Measurements from ENCODE around the gene ITGB2.

Gene ITGB2

DNA sequence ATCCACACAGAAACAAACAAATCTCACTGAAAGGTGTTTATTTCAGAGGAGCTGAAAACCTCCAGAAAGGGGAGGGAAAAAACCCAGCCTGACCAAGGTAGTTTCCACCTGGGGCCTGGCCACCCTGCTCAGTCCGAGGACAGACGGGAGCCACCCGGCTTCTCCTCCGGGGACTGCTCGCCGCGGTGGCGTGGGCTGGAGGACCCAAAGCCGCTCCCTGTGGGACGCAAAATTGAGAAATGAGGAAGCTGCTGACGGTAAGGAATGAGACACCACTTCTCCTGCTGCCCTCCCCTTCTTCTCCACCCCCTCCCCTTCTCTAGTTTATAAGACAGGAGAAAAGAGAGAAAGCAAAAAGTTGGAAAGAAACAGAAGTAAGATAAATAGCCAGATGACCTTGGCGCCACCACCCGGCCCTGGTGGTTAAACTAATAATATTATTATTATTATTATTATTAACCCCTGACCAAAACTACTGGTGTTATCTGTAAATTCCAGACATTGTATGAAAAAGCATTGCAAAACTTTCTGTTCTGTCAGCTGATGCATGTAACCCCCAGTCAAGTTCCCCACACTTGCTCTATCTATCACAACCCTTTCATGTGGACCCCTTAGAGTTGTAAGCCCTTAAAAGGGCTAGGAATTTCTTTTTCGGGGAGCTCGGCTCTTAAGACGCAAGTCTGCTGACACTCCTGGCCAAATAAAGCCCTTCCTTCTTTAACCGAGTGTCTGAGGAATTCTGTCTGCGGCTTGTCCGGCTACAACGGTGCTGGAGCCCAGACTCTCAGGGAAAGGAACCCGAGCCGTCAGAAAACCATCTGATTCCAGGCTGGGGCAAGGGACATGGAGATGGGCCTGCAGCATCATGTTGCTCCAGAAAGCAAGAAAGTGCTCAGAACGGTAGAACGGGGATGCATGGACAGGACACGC, 12.5 kb downstream of the ITGB2 start:
- no peak for DNase-seq

DNA sequence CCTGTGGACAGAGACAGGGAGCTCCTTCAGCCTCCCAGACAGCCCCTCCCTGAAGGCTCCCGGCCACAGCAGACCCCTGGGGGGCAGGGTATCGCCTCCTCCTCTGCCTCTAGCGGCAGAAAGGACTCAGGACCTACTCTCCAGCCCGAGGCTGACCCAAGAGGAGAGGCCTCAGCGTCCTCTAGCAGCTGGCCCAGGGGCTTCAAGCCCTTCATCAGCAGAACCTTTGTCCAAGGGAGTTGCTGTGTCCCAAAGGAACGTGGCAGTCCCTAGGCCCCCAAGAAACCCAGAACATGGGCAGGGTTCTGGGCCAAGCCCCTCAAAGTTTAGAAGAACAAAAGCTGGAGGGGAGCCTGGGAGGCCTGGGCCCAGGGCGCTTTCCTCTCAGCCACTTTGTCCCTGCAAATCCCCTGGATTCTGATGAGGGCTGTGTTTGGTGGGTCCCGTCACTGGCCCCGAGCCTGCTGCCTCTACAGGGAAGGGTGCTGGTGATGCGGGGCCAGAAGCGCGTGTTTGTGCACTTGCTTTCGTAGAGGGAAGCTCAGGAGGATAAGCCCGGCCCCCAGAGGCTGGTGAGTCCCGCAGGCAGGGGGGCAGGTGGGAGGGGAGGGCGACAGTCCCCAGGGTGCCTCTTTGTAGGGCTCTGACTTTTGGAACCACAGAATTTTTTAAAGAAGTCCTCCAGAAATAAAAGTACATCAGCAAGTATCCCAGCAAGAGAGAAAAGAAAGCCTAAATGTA, 13.3 kb downstream of the ITGB2 start:
- DNase-seq, result no peak

DNA sequence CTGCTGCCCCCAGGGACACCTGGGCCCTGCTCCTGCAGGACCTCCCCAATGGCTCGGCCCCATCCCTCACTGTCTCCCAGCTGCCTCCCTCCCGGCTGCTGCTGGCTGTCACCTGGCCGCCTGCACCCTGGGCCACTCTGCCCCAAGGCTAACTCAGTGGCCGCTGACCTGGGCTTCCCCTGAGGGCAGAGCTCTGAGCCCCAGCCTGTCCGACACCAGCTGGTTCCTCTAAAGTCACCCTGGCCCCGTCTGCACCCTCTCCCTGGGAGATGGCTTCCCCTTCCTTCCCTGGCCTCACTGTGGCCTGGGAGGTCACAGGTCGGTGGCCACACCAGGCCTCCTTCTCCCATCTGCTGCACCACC, 15.0 kb downstream of the ITGB2 start:
- DNase-seq, result no peak

DNA sequence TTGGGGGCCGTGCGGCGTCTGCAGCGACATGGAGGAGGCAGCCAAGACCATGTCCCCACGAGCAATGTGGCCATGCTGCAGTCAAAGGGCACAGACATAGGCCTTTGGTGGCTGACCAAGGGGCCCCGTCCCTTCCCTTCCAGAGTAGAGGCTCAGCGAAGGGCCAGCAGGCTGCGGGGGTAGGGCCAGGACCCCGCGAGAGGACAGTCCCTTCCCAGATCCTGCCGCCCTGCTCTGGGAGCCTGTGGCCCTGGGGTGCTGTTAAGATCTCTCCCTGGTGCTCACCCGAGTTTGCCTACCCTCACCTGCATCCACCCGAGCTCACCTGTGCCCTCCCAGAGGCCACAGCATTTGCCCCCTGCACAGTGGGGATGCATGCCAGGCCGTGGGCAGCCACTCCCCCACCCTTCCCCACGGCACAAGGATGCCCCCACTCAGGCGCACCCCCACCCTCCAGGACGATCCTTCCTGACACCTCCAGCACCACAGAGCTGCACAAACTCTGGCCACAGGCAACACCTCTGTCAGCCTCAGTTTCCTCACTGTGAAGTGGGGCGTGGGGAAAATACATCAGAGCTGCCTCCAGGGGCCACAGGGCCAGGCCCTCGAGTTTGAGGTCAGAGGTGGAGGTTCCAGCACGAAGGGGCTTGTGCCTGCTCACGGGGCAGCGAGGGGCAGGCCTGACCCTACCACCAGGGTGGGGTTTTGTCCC, 15.5 kb downstream of the ITGB2 start:
- no peak for DNase-seq

DNA sequence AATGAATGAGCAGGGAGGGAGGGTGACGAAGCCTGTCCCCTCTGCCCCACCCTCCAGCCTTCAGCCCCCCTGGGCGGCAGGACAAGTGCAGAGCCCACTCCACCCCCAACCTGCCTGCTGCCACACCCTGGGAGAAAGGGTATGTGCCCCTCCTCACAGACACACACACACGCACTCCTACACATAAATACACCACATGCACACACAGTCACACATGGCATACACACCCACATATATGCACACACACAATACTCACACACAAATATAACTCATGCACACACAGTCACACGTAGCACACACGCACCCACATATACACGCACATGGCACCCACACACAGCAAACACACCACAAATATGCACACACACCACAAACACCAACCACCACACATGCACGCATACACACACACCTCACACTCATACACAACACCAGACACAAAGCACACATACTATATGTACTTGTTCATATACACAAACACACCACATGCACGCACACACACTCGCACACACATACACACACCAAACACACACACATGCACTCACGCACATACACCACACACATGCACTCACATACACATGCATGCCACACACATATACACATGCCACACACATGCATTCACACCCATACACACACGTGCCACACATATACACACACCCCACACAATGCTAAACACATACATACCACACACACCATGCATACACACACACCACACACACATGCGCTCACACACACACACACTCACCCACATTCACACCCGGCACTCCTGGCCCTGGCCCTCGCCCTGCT, 16.4 kb downstream of the ITGB2 start:
- no peak for DNase-seq

DNA sequence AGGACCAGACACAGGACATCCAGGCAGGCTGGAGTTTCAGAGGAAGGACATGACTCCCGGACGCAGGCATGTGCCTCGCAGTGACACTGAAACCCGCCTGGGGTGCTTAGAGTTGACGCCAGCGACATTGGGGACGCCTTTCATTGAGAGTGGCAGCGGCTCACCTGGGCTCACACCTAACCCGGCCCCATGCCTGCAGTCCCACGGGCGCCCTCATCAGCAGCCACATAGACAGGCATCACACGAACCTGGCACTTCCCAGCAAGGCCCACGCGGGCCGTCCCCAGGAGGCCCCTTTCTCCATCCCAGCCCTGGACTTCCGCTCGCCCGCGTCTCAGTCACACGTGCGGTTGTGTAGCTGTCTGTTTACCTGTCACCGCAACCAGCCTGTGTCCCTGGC, 17.0 kb downstream of the ITGB2 start:
- DNase-seq, result no peak

DNA sequence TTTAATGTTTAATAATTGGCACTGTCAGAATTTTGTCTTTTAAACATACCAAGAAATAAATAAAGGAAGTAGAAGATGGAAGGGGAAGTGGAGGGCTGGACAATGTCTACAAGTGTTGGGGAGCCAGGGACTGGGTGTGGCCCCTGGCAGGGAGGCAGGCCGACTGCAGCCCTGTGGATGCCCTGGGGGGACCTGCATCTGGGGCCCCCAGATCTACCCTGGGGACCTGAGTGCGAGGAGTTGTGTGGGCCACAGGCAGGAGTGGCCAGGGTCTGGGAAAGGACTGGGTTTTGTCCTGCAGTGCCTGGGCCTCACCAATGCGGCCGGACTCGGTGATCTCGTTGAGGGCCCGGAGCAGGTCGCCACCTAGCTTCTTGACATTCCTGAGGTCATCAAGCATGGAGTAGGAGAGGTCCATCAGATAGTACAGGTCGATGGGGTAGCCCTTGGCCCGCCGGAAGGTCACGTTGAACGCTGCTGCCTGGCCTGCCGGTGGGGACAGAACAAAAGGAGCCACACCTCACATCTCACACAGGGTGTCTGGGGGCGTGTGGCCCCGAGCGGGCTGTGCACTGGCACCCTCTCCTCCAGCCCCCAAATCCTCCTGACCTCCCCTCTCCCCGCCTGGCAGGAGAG, 17.5 kb downstream of the ITGB2 start:
- DNase-seq, result no peak

DNA sequence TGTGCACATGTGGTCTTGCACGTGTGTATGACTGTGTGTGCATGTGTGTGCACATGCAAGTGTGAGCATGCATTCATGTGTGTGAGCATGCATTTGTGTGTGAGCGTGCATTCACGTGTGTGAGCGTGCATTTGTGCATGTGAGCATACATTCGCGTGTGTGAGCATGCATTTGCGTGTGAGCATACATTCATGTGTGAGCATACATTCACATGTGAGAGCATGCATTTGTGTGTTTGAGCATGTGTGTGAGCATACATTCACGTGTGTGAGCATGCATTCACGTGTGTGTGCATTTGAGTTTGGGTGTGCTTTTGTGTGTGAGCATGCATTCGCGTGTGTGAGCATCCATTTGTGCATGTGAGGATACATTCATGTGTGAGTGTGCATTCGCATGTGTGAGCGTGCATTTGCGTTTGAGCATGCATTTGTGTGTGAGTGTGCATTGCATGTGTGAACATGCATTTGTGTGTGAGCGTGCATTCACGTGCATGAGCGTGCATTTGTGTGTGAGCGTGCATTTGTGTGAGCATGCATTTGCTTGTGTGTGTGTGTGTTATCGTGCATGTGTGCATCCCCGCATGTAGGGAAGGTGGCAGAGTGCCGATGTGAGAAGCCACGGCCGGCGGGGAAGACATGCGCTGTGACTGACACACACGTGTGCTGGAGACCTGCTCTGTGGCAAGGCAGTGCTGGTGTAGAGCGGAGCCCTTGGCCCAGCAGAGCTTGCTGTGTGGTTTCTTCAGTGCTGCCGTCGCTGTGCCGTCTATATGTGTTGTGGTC, 18.2 kb downstream of the ITGB2 start:
- DNase-seq, result no peak

DNA sequence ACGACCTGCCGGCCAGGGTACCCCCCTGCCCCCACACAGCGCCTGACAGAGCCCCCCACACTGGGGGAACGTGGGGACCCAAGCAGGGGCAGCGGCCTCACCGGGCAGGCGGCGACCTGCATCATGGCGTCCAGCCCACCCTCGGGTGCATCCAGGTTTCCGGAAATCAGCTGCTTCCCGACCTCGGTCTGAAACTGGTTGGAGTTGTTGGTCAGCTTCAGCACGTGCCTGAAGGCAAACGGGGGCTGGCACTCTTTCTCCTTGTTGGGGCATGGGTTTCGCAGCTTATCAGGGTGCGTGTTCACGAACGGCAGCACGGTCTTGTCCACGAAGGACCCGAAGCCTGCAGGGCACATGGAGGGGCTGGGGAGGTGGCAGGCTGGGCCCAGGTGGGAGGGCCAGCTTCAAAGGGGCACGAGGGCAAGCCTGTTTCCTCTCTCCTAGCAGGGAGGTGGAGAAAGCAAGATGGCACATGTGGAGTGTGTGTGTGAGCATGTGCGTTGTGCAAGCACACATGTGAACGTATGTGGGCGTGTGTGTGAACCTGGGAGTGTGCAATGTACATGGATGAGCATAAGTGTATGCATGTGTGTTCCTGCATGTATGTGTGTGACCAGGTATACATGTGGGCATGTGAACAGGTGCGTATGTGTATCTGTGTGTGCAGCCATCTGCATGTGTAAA, 19.2 kb downstream of the ITGB2 start:
- no peak for DNase-seq

DNA sequence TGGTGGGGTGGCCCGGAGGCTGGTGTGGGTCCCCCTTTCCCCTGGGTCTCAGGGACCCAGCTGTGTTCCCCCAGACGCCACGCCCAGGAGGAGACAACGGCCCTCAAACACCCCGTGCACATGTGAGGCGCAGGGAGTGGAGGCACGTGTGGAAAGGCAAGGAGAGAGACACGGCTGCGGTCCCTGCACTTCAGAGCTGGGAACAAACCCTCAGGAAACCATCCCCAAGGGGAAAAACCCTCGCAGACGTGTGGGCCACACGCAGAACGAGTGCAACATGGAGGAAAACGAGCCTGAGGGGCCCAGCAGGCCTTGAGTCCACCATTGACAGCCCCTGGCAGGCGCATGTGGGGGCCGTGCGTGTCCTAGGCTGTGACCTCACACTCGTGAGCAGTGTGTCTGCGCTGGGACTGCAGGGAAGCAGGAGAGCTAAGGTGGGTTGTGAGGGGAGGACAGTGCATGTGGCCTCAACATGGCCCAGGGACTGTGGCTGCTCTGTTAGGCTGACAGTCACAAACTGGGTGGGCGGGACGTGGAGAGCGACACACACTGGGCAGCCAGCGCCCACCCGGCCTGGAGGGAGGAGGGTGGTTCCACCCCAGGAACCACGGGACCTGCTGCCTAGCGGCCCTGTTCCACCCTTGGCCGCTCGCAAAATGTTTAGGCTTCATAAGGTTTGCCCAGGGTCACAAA, 20.0 kb downstream of the ITGB2 start:
- no peak for DNase-seq

DNA sequence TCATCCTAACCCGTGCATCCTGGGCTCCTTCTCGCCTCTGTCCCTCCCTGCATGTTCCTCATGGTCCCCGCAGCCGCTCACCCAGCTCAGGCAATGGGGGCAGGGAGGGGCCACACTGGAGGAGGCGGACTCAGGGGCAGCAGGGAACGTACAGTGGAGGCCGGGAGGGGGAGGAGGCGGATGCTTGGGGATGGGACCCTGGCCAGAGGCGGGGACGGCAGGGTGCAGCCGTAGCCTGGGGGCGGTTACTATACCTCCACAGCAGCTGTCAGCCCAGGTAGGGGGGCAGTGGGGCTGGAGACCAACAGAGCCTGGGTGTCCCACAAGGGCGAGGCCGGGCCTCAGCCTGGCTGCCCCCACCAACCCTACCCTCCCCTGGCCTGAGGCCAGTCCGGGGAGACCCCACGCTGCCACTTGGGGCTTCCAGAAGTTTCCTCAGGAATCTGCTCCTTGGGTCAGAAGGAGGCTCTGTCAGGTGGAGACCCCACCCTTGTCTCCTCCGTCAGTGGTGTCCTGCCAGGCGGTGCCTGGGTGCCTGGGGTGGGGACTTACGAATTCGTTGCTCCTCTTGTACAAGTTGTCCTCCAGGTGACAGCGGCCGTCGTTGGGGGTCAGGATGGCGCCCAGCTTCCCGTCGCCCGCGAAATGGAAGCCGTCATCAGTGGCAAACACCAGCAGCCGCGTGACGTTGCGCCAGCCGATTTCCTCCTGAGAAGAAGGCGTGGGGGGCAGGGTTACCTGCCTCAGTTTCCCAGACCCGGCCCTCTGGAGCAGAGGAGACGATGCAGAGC, 20.7 kb downstream of the ITGB2 start:
- DNase-seq, result no peak

DNA sequence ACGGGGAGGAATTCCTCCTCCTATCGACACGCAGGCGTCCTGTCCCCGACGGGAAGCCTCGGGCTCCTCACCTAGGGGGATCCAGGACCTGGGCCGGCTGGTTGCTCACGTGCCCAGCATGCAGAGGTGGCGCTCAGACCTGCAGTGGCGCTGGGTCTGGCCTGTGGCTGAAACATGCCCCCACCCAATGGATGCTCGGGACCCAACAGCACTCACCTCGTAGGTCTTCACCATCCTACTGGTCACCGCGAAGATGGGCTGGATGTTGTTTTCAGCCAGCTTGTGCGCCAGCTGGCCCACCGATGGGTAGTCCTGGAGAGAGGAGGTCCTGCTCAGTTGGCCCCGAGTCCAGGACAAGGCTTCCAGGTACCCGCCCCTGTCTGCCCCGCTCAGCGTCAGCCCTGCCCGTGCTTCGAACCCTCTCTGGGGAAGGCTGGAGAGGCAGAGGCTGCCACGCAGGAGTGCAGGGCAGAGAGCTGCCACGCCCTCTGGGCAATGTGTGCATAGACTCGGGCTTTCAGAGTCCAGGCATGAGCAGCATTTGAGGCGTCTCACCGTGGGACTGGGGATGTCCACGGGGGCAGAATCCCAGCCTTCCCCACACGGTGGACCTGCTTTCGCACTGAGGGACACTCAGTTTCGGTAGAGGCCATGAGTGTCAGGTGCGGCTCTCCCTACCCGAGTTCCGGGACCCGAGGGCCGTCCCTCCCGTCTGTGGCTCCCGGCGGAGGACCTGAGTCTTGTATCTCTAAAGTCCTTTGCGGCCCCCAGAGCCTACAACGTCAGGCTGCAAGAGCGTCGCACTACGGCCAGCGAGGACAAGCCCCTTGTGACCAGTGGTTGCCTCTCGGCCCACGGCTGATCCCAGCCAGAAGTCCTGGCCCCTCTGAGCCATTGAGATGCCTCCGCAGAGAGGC, 21.6 kb downstream of the ITGB2 start:
- no peak for DNase-seq

DNA sequence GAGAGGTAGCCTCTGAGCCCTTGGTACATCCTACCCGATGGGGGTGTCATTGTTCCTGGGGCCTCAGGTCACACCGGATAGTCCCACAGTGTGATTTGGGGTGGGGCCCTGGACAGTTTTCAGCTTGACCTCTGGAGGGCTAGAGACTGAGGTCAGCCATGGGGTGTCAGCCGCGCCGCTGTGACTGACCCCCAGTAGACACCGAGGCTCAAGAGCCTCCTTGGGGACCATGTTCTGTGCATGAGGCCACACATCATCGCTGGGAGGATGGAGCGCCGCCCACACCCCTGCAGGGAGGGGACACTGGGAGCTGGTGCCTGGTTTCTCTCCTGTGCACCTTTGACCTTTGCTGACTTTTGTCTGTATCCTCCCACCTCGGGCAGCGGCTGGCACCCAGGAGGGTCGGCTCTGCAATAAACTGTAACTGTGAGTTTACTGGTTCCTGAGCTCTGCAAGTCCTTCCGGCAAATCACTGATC, 22.6 kb downstream of the ITGB2 start:
- no peak for DNase-seq

DNA sequence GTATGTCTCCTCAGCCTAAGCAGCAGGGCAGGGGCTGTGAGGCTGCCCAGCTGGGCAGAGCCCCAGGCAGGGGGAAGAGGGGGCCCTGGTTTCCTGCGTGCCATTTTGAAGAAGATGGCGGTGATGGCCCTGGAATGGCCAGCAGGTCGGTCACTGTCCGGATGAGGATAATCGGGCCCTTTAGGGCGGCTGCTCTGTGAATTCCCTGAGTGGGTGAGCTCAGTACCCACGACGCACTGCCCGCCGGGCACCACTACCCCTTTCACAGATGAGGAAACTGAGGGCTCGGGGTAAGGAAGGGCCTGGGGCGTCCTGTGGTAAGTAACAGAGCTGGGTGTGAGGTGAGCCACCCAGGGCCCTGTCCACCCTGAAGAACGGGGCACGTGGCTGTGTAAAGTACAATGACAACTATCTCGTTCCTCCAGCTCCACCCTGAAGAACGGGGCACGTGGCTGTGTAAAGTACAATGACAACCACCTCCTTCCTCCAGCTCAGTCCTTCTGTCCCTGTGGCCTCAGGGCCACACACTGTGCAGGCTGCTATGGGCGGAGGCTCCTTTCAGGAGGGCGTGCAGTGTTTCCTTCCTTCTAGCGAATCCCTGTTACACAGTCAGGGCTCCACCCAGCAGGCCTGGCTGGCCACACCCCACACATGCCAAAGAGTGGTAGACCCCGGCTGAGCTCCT, 23.2 kb downstream of the ITGB2 start:
- no peak for DNase-seq

DNA sequence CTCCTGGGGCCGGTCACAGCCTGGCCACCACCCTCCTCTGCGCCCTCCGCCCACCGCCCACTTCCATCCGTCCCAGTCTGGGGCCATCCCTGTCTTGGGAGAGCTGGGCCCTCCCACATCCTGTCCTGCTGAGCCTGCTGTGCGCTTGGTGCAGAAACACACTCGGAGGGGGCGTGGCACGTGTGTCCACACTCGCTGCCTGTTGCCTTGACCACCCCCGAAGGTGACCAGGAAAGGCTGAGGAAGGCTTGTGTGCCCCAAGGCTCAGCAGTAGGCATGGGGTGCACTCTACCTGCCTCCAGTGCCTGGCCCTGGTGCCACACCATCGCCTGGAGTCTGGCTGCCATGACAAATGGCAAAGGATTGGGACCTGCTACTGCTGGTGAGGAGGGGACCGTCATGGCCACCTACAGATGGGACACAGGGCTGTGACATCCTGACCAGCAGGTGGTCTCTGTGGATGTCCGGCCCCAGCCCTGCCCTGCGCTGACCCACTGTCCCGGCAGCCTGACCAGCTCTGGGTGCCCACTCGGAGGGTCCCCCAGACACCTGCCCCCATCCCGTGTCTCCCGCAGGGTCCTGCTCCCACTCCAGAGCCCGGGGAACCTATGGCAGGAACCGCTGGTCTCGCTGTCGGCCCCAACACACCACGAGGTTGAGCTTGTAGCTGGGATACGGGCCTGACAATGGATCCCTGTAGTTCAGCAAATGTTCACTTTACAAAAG, 24.0 kb downstream of the ITGB2 start:
- no peak for DNase-seq

DNA sequence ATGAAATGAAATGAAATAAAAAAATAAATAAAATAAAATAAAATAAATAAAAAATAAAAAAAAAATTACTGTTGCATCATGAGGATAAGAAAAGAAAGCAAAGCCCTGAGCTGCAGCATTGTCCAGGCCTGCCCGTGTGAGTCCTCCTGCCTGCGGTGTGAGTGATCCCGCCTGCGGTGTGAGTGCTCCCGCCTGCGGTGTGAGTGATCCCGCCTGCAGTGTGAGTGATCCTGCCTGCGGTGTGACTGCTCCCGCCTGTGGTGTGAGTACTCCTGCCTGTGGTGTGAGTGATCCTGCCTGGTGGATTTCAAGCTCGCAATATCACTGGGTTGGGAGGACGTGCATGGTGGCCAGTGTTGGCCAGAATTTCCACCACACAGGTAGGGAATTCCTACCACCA, 24.8 kb downstream of the ITGB2 start:
- DNase-seq, result no peak
